GM18499 (cell line): ENCODE data around the gene COG2.
"Not testable (repeated sequence)": the region's sequence is repeated elsewhere in the genome, so short reads cannot be mapped to it uniquely, and the experiment has no call there.

Experiments
- ATAC-seq: cut with Tn5 transposase; IDR thresholded peaks from one replicate; pipeline ENCODE4 v1.9.1; 2021; ENCODE audit warnings: moderate number of reproducible peaks; ENCODE audit not compliant: insufficient read depth, unreplicated experiment

The COG2 gene

DNA sequence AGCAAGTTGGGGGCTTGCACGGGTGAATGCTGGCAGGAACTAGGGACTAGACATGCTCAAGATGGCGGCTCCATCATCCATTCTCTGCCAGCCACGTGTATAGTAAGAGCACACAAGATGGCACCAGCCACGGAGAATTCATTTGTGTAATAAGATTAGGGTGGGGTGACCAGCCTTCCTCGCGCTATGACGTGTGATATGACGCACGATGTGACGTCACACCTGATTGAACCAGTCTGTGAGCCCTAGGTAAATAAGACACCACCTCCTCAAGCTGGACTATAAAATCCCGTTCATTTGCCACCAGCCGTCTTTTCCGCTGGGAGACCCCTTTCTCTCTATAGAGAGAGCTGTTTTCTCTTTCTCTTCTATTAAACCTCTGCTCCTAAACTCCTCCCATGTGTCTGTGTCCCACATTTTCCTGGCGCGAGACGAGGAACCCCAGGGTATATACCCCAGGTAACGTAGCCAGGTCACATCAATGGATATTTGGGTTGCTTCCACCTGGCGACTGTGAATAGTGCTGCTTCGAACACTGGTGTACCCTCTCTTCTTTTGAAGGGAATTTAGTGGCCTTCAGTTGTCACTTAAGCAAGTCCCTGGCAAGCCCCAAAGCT is 18.1 kb upstream of the COG2 start:
- ATAC-seq, result no peak

DNA sequence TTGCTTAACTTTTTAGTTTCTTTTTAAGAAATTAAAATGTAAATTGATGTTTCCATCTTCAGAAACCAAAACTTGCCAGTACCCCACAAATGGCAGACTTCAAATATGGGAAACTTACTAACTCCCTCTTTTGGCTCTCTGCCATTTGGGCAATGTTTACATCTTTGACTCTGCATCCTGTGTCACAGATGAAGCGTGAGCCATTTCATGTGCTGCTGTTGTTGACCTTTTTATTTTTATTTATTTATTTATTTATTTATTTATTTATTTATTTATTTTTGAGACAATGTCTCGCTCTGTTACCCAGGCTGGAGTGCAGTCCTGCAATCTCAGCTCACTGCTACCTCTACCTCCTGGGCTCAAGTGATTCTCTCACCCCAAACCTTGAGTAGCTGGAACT is 16.0 kb upstream of the COG2 start:
- ATAC-seq, result no peak

DNA sequence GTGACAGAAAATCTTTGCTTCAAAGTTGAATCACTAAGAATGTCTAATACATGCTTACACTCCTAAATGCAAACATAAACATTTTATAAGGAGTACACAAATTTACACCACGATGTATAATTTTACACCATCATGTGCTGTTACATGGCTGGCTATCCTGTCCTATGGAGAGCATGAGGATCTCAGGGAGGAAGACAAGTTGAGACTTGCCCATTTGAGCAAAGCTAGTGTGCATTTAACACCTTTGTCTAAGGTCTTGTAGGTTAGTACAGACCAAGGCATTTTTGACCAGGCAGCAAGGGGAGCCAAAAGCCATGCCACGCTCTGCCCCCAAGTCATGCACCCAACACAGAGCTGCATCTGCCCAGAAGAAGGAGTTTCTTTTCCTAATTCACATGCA is 14.5 kb upstream of the COG2 start:
- ATAC-seq, result no peak

DNA sequence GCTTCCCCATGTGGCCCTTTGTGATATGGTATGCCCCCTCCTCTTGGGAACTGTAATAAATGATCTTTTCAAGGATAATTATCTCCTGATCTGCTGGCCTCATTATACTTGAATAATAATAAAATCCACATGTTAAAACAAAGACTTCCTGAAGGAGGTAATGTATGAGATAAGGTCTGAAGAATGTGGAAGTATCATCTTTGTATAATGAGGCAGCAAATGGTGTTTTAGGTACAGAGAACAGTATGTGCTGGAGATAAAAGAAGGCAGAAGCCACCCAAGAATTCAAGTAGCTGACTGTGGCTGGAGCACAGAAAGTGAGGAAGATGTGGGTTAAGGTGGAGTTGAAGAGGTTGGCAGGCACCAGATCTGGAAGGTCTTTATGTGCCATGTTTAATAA is 12.8 kb upstream of the COG2 start:
- no peak for ATAC-seq

DNA sequence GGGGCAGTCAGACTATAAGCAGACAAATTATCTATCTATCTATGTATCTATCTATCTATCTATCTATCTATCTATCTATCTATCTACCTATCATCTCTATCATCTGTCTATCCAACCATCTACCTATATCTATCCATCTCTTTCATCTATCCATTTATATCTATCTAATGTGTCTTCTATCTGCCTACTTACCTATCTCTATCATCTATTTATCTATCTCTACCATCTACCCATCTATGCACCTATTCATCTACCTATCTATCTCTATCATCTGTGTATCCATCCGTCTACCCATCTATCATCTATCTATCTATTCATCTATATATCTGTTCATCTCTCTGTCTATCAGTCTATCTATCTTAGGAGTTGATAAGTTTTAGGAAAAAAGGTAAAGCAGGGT is 10.8 kb upstream of the COG2 start:
- ATAC-seq, result no peak

DNA sequence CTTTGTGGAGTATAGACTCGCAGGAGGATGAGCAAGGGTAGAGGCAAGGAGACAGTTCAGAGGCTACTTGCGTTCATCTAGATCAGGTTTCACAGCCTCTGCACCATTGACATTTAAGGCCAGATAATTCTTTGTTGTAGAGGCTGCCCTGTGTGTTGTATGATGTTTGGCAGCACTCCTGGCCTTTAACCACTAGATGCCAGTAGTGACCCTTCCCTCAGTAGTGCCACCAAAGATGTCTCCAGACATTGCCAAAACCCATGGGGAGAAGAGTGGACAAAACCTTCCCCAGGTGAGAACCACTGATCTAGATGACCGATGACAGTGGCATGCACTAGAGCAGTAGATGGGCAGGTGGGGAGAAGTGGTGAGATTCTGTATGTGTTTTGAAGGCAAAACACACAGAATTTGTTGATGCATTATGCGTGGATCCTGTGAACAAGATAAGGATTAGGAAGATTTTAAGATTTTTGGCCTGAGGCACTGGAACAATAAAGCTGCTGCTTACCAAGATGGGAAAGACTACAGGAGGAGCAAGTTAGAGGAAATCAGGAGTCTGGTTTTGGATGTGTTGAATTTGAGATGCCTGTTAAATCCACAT is 9.9 kb upstream of the COG2 start:
- ATAC-seq, result no peak

DNA sequence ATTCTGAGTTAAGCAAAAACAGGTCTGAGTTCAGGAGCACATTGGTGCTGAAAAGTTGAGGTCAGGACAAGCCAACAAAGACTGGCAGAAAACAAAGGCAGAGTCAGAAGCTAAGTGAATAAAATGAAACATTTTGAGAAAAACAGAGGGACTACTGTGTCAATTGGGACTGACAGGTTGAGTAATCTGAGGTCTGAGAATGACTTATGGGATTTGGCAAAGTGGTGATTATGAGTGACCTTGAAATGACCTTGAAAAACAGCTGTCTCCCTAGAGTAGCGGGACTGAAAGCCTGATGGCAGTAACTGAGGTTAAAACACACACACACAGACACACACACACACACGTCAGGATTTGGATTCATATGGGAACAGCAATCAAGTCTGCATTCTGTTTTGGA is 8.8 kb upstream of the COG2 start:
- no peak for ATAC-seq

DNA sequence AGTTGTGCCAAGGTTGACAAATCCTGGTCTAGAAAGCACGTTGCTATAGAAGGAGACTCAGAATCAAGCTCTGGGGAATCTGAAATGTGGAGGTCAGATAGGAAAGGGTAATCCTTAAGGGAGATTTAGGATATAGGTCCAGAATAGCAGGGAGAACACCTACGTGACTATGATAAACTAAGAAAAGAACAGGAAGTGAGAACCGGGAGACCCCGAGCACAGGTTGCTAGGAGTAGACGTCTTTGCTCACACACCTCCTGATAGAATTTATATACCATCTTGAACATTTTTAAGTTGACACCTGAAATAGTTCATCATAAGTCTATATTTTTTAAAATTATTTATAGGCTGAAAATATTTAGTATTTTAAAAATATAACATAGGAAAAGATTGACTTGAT is 7.9 kb upstream of the COG2 start:
- no peak for ATAC-seq

DNA sequence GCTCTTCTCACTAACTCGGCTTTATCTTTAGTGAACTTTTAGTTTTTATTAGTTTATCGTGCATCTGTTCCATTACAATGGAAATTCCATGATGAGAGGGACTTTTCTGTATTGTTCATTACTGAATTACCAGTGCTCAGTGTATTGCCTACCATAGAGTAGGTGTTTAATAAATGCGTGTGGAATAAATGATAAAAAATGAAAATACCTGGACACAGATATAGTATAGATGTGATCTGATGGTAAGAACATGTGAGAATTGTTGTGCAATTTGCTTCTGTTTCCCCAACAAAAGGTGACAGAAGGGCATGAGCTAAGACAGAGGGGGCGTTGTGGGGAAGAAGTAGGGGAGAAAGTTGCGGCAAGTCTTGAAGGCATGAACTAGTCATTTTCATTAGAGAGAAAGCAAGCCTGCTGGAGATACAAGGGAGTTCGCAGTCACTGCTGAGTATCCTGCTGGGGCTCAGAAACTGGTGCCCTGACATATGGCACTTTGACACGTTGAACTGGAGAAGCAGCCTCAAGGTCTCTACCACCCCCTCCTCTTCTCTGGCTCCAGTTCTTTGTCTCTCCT is 5.6 kb upstream of the COG2 start:
- ATAC-seq, result no peak

DNA sequence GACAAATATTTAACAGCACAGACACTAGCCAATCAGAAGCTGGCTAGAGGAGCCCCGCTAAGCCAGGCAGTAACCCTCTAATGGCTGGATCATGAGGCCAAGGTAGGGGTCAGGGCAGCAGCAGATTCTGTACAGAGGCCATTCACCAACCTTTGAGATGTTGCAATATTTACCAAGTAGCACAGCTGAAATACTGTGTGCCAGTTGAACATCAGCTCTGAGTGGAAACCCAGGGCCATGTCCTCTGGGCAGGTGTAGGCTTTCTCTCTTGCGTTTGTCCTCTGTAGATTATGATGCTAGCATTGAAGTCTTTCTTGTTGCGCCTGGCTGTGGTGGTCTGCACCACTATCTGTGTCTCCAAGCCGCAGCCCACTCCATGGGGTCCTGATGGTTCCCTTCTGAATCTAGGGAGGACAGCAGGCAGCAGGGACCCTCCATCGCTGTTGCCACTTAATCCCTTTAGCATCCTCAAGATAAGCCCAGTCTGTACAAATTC is 2.5 kb upstream of the COG2 start:
- ATAC-seq, result no peak

DNA sequence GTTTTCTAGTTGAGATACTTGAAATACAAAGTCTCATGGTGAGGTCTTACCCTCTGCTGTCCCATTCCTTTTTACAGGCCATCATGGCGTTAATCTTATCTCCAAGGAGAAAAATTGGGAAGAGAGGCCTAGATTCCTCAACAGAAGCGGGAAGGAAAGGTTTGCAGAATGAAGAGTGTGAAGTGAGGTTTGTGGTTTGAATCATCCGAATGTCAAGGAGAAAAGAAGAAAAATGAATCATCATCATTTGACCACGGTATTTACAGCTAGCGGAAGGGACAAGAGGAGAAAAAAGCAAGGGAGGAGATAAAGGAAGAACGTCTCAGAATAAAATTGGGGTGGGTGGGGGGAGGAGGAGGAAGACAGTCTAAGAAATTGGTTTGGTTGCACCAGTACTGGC is 935 bp upstream of the COG2 start:
- ATAC-seq, result no peak

DNA sequence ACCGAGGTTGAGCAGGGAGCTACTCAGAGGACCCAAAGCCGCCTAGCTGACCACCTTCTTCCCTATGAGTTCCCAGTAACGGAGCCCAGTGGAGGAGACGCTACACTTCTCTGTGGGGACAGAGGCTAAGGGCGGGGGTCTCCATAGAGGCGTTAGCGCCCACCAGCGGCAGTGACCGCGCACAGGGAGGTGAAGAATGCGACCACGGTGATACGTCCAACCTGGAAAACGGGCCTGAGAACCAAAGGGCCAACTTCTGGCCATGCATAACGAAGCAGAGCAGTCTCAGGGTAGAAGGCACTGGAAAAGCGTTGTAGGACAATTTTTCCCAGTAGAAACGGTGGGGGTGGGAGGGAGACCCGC is 400 bp upstream of the COG2 start:
- ATAC-seq, result no peak

DNA sequence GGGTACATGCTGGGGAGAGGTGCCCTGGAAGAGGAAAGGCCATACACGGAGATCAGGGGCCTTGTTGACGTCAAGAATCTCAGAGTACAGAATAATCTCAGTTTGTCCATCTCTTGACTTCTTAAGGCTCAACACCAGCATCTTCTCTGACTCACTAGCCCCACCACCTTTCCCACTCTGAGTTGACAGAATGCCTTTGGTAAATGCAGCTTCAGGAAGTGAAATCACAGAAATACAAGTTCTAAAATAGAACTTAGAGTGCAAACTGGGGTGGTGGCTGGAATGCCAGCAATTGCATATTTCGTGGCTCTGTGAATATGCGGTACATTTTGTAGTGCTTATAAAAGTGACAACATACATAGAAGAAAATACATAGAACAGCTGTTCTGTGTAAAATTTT is 1.6 kb downstream of the COG2 start:
- no peak for ATAC-seq

DNA sequence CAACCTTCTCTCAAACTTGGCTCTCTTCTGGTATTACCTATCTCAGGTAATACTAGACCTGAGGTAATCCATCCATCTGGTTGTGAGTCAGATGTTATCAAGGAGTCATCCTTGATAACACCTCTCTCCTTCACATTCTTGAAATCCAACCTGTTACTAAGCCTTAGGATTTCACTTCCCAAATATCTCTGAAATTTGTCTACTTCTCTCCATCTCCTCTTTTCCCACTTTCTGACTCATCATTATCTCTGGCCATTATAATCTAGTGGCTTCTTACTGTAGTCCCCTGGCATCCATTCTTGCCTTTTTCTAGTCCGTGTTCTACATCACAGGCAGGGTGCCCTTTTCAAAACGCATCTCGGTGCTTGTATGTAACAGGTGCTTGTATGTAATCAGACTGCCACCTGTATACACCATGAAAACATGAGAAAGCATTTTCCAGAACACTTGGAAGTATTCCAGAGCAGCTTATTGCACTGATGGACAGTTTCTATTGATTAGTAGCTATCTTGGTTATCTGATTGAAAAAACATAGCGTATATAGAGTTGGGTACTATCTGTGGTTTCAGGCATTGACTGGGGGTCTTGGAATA is 4.5 kb downstream of the COG2 start:
- no peak for ATAC-seq

DNA sequence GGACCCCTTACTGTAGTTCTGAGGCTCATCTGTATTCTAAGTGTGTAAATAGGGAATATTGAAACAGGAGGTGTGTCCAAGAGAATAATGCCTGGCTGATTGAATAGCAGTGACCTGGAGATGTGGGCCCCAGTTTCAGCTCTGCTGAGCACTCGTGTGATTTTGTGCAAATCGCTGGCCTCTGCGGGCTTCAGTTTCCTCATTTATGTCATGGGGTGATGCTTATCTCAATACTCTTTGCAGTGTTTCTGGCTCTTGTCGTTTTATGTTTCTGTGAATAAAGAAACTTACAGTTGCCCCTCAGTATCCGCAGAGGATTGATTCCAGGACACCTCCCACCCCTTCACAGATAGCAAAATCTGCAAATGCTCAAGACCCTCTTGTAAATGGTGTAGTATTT is 5.0 kb downstream of the COG2 start:
- ATAC-seq, result no peak

DNA sequence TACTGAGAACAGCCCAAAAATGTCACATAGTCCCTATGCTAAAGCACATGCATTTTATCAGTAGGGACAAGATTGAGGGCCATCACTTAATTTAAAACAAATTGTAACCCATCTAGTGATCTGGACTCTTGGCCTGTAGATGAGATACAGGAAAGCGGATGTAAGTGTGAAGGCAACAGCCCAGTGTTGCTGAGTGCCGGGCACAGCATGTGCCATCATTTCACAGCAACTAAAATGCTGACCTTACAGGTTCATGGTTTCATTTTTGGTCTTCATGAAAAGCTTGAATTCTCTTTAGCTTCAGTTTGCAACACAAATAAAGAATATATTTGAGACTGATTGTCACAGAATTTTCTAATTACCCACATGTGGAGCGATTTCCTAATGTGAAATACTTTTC is 5.8 kb downstream of the COG2 start:
- ATAC-seq, result no peak

DNA sequence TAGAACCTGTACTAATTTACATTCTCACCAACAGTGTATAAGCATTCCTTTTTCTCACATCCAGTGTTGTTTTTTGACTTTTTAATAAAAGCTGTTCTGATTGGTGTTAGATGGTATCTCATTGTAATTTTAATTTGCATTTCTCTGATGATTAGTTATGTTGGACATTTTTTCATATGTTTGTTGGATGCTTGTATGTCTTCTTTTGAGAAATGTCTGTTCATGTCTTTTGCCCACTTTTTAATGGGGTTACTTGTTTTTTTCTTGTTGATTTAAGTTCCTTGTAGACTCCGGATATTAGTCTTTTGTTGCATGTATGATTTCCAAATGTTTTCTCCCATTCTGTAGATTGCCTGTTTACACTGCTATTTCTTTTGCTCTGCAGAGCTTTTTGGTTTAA is 8.0 kb downstream of the COG2 start:
- no peak for ATAC-seq

DNA sequence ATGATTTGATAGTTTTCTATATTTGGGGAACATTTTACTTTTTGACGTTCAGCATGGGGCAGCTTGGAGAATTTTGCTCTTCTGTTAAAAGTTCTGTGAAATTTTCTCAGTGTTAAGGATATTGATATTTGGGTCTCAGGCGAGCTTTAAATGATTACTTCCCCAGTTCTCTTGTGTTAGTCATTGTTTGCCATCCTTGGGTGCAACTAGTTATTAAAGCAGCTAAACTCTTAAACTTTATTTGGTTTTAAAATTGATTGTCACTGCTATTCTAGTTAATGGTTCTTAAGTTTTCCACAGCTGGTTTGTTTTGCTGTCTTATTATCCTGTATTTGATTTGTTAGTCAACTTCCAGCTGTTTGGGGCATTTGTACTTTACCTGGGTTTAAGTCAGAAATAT is 9.0 kb downstream of the COG2 start:
- ATAC-seq, result no peak

DNA sequence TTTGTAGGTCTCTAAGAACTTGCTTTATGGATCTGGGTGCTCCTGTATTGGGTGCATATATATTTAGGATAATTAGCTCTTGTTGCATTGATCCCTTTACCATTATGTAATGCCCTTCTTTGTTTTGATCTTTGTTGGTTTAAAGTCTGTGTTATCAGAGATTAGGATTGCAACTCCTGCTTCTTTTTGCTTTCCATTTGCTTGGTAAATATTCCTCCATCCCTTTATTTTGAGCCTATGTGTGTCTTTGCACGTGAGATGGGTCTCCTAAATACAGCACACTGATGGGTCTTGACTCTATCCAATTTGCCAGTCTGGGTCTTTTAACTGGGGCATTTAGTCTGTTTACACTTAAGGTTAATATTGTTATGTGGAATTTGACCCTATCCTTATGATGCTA is 14.4 kb downstream of the COG2 start:
- not testable (repeated sequence) for ATAC-seq

DNA sequence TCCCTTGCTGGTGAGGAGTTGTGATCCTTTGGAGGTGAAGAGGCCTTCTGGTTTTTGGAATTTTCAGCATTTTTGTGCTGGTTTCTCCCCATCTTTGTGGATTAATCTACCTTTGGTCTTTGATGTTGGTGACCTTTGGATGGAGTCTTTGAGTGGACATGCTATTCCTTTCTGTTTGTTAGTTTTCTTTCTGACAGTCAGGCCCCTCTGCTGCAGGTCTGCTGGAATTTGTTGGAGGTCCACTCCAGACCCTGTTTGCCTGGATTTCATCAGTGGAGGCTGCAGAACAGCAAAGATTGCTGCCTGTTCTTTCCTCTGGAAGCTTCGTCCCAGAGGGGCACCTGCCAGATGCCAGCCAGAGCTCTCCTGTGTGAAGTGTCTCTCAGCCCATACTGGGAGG is 15.8 kb downstream of the COG2 start:
- ATAC-seq, result not testable (repeated sequence)

DNA sequence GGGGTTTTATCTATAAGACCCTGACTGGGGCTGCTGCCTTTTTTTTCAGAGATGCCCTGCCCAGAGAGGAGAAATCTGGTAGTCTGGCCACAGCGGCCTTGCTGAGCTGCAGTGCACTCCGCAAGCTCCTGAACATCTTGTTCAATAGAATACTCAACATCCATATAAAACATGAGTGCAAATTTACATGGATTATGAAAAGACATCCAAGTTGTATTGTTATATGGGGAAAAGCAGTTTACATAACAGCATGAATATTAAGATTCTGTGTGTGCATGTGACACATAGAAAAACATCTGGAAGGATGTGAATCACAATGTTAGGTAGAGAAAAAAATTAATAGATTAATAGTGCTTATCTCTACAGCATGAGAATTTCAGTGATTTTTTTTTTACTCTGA is 16.4 kb downstream of the COG2 start:
- ATAC-seq, result no peak

DNA sequence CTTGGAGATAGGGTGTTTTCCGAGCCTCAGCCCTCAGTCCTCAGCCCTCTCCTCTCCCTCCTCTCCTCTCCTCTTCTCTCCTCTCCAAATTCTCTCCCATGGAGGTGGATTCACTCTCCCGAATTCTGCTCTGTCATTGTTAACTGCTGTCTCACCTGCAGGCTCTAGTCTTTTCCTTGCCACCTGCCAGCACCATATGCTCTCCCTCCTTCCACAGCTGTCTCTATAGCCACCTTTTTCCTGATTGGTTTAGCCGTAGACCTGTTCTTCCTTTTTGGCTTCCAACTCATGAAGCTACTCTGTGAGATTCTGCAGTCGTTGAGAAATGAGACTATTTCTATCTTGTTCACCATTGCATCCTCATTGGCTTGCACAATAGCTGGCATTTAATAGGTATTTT is 19.7 kb downstream of the COG2 start:
- ATAC-seq, result no peak
